ENCODE data around the gene SORCS2.
"Not testable (repeated sequence)": the region's sequence is repeated elsewhere in the genome, so short reads cannot be mapped to it uniquely, and the experiment has no call there.

Gene SORCS2

GRCh38 chr4:7201420-7202305 lies 9.3 kb downstream of the SORCS2 start:
- no peak for DNase-seq

GRCh38 chr4:7202411-7202810 lies 10.1 kb downstream of the SORCS2 start:
- peak in 1 of 2 donors; percentile 1 for DNase-seq

- no peak for DNase-seq
These were observed 12.5 kb downstream of the SORCS2 start for GRCh38 chr4:7204656-7205387.

- peak in 1 of 2 donors; percentile 30 for DNase-seq
These were observed 14.0 kb downstream of the SORCS2 start for GRCh38 chr4:7206385-7206784.

- DNase-seq, result no peak
These were observed 14.7 kb downstream of the SORCS2 start for GRCh38 chr4:7206911-7207567.

GRCh38 chr4:7207628-7208231 lies 15.4 kb downstream of the SORCS2 start:
- DNase-seq, result no peak

- DNase-seq, result no peak
These were observed 16.4 kb downstream of the SORCS2 start for GRCh38 chr4:7208509-7209451.

GRCh38 chr4:7209699-7210098 lies 17.4 kb downstream of the SORCS2 start:
- no peak for DNase-seq

GRCh38 chr4:7210824-7211223 lies 18.5 kb downstream of the SORCS2 start:
- no peak for DNase-seq

GRCh38 chr4:7212101-7212674 lies 19.9 kb downstream of the SORCS2 start:
- no peak for DNase-seq

GRCh38 chr4:7212921-7213320 lies 20.6 kb downstream of the SORCS2 start:
- no peak for DNase-seq

- DNase-seq, result no peak
These were observed 21.5 kb downstream of the SORCS2 start for GRCh38 chr4:7213807-7214206.

GRCh38 chr4:7214359-7214758 lies 22.0 kb downstream of the SORCS2 start:
- DNase-seq, result no peak

GRCh38 chr4:7215187-7215586 lies 22.8 kb downstream of the SORCS2 start:
- DNase-seq, result not testable (repeated sequence)

- no peak for DNase-seq
These were observed 24.7 kb downstream of the SORCS2 start for GRCh38 chr4:7217039-7217438.

GRCh38 chr4:7217474-7218321 lies 25.4 kb downstream of the SORCS2 start:
- no peak for DNase-seq

GRCh38 chr4:7218686-7219085 lies 26.3 kb downstream of the SORCS2 start:
- no peak for DNase-seq

- no peak for DNase-seq
These were observed 30.2 kb downstream of the SORCS2 start for GRCh38 chr4:7222521-7222920.

GRCh38 chr4:7223541-7223940 lies 31.2 kb downstream of the SORCS2 start:
- no peak for DNase-seq

- no peak for DNase-seq
These were observed 31.7 kb downstream of the SORCS2 start for GRCh38 chr4:7224001-7224400.
